Measurements from ENCODE around the gene GALNS.
"Not testable (repeated sequence)": the region's sequence is repeated elsewhere in the genome, so short reads cannot be mapped to it uniquely, and the experiment has no call there.

Gene GALNS

DNA sequence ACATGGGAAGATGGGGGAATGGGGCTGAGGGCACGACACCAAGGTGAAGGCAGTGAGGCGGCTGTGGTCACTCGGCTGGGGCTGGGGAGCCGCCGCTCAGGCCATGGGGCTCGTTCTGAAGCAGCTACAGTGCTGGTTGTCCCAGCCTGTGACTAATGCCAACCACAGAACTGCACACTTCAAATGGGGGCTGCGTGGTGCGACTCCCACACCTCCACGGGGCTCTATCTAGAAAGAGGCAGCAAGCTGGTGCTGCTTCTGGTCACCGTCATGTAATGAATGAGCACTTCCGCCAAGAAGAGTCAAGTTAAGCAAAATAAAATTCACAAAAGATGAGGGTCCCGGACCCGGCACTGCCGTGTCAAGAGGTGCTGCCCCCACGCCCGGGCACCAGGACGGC is 20.0 kb downstream of the GALNS start:
- DNase-seq (ENCODE audit: low read depth): no peak

DNA sequence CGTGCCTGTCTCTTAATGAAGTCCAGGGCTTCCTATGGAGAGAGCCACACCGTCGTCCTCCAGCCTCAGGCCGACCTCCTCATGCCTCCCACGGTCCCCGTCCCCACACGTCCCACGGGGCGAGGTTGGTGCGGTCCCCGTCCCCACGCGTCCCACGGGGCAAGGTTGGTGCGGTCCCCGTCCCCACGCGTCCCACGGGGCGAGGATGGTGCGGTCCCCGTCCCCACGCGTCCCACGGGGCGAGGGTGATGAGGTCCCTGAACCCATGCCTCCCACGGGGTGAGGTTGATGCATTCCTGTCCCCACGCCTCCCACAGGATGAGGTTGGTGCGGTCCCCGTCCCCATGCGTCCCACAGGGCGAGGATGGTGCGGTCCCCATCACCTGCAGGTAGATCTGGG is 20.9 kb downstream of the GALNS start:
- no peak for DNase-seq (ENCODE audit: low read depth)

DNA sequence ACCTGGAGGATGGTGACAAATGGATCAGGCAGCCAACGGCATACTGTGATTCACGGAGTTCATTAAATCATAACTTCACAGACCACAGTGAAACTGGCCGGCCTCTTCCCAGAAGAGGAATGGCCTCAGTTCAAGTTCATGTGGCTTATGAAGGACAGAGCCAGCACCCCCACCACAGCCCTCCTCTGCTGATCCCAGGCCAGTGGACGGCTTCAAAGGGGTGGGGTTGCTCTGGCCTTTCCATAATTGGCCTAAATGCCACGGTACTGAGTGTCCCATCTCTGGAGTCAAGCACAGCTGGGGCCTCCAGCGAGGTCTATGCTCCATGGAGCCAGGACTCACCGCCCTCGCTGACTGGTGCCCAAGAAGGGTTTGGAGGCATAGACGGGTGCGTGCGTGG is 21.4 kb downstream of the GALNS start:
- DNase-seq (ENCODE audit: low read depth): peak; percentile 71

DNA sequence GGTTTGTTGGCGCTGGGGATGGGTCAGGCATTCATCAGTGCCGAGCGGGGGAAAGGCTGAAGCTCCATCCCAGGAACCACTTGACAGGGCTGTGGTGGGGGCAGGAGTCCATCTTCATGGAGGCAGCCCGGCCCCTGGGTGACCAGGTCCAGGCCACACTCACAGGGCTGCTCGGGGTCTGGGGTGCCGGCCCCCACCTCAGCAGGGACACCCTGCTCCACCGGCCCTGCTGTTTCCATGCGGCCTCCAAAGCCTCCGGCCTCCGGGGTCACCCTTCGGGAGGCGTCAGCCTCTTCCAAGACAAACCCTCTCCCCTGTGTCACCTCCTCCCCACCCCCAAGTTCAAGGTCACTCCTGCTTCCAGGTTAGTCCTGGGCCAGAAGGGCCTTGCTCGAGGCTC is 22.1 kb downstream of the GALNS start:
- DNase-seq (ENCODE audit: low read depth): no peak

DNA sequence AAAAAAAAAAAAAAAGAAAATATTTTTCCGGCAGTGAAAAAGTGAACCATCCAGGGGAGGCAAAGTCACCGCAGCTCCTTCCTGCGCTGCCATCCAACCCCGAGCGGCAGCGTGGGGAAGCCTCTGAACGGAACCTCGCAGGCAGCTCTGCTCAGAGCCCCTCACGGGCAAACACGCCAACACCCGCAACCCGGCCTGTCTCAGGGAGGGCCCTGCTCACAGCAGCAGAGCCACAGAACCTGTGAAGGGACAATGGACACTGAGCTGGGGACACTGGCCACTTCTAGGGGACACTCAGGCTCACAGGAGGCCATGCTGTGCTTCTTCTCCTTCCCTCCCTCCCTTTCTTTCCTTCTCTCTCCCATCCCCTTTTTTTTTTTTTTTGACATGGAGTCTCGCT is 23.7 kb downstream of the GALNS start:
- DNase-seq (ENCODE audit: low read depth): no peak

DNA sequence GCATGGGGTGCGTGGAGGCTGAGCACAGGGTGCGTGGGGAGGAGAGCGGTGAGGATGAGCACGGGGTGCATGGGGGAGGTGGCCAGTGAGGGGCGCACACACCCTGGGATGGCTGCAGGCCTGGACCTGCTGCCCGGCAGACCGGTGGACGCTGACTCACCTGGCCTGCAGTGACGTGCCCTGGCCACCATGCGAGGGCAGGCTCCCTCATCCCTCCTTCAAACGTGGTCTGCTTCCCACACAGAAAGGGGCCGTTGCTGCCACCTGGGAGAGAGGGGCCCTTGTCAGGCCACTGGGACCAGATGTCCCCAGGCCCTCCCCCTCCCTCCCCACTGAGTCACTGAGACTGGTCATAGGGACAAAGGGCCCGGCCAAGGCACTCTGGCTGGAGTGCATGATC is 24.9 kb downstream of the GALNS start:
- DNase-seq (ENCODE audit: low read depth): no peak

DNA sequence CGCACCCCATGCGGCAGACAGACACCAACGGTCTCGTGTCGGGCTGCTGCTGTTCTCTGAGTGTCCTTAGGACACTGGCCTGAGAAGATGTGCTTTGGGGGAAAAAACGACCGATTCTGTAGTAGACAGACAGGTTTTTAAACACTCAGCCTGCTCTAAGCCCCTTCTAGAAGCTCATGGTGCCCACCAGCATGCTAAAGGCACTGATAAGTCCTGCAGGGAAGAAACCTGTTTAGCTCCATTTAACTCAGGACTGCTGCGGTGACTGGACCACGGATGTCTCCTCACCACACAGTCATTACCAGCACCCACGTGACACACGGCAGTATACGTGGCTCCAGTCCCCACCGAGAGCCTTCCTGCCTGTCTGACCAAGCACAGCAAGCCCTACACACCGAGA is 26.0 kb downstream of the GALNS start:
- no peak for DNase-seq (ENCODE audit: low read depth)

DNA sequence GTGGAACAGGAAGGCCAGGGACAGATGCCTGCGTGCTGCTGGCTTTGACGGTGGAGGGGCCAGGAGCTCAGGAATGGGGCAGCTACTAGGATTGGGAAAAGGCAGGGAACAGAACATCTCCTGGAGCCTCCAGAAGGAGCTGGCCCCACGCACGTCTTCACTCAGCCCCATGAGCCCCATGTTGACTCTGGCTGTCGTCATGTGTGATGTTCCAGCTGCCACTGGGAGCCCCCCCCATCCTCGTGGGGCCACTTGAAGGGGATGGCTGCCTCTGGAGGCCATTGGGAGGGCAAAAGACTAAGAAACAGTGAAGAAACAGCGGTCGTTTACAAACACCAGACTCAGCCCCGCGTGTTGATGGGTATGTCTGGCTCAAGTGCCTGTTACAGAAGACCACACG is 26.5 kb downstream of the GALNS start:
- no peak for DNase-seq (ENCODE audit: low read depth)

DNA sequence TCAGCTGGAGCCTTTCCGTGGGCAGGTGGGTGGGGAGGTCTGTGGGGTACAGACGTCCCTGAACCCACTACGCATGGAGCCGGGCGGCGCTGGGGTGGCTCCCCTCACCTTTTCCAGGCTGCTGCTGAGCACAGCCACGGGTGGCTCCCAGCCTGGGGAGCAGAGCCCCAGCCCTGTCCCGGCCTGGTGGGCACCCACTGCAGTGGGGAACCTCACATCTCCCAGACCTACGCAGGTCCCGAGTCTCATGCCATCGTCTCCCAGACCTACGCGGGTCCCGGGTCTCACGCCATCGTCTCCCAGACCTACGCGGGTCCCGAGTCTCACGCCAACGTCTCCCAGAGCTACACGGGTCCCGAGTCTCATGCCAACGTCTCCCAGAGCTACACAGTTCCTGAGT is 28.0 kb downstream of the GALNS start:
- no peak for DNase-seq (ENCODE audit: low read depth)

DNA sequence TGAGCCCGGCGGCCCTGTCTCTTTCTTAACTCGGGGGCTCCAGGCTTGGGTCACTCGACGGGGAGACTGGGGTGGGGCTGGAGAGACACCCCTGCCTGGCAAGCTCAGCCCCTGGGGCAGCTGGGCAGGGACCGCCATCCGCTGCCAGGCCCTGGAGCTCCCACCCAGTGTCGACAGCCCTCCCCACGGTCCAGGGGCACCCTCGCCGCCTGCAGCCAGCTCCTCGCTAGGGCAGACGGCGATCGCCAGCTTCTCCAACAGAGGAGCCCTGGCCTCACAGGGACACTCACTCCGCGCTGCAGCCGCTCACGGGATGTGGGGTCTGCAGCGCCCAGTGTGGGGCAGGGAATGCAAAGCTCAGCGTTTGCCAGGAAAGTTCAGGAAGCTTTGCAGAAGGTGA is 29.0 kb downstream of the GALNS start:
- no peak for DNase-seq (ENCODE audit: low read depth)

DNA sequence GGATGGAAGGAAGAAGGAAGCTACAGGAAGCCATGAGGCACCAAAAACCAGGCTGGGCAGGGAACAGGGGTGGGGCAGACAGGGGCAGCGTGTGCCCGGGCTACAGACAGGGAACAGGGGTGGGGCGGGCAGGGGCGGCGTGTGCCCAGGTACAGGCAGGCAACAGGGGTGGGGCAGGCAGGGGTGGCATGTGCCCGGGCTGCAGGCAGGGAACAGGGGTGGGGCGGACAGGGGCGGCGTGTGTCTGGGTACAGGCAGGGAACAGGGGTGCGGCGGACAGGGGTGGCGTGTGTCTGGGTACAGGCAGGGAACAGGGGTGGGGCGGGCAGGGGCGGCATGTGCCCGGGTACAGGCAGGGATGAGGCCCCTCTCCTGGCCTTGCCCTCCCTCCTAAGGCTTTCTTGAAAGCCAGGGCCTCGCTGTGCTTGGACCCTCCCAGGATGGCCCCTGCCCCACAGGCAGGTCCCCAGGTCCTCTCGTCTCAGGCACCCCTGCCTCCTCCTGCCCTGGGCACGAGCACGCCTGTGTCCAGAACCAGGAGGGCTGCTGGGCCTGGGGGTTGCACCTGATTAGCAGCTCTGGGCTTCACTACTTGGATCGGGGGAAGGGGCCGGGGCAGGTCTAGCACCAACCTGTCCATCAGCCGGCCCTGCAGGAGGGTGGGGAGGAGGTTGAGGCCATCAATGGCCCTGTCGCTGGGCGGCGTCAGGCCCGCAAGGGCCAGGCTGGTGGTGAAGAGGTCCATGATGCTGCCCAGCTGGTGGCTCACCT is 30.5 kb downstream of the GALNS start:
- DNase-seq (ENCODE audit: low read depth): no peak

DNA sequence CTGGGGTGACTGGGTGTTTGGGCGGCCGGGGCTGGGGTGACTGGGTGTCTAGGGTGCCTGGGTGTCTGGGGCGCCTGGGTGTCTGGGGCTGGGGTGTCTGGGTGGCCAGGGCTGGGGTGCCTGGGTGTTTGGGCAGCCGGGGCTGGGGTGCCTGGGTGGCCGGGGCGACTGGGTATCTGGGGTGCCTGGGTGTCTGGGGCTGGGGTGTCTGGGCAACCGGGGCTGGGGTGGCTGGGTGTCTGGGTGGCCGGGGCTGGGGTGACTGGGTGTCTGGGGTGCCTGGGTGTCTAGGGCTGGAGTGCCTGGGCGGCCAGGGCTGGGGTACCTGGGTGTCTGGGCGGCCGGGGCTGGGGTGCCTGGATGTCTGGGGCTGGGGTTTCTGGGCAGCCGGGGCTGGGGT is 31.6 kb downstream of the GALNS start:
- DNase-seq (ENCODE audit: low read depth): no peak

DNA sequence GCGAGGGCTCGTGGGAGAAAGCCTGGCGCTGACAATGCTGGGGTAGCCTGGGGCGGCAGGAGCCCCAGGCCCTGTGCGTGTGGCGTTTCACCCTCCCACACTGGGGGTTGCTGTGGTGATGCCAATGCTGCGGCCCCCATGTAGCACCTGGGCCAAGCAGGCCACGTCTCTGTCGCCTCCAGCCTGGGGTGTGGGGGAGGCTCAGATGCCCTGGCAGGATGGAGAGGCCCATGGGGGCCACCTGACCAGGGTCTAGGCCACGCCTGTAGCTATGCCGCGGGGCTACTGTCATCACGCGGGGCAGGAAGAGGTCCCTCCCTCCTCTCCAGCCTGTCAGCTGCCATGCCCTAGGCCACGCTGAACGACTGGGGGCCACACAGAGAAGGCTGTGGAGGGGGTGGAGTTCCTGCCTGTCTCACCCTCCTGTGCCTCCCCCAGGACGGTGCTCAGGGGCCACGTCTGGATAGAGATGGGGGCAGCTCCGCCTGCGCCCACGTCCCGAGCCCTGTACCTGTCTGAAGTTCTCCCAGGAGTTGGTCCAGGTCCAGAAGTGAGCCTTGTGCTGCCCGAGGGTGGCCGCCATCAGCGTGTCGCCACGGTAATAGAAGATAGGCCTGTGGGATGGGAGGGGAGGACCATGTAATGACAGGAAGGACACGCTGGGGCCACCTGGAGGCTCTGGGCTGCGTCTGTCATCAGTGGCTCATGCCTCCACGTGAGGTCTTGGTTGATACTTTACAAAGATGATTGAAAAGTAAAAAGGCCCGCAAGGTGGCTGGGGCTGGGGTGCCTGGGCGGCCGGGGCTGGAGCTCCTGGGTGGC is 32.3 kb downstream of the GALNS start:
- no peak for DNase-seq (ENCODE audit: low read depth)

DNA sequence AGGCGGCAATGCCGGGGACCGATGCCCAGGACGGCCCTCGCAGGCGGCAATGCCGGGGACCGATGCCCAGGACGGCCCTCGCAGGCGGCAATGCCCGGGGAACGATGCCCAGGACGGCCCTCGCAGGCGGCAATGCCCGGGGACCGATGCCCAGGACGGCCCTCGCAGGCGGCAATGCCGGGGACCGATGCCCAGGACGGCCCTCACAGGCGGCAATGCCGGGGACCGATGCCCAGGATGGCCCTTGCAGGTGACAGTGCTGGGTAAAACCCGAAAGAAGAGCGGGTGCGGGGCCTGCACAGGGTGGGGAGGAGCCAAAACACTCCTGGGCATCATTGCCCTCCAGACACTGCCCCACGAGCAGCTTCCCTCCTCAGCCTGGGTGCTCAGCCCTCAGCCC is 33.1 kb downstream of the GALNS start:
- not testable (repeated sequence) for DNase-seq (ENCODE audit: low read depth)

DNA sequence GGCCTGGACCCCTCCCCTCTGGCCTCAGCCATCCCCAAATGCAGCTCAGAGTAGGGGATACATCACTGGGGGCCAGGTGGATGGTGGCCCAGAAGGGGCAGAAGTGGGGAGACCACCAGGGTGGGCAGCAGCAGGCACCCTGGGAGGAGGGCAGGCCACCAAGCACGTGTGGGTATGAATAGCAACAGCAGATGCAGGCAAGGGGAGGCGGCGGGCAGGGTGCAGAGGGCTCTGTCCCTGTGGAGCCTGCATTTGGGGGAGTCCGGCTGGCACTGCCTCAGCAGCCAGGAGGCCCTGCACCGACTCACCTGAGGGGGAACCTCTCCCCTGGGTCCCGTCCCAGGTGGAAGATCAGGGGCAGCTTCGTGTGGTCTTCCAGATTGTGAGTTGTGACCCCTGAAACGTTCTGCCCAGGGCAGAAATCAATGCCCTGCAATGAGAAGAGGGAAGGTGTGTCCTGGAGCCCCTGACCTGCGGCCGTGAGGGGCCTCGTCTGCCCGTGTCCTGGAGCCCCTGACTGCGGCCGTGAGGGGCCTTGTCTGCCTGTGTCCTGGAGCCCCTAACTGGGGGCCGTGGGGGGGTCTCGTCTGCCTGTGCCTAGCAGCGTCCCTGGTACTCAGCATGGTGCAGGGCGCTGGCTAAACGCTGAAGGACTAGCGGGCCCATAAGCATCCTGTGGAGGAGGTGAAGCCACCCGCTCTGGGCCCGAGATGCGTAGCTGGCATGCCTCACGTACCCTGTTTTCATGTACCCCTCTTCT is 34.3 kb downstream of the GALNS start:
- DNase-seq (ENCODE audit: low read depth): no peak

DNA sequence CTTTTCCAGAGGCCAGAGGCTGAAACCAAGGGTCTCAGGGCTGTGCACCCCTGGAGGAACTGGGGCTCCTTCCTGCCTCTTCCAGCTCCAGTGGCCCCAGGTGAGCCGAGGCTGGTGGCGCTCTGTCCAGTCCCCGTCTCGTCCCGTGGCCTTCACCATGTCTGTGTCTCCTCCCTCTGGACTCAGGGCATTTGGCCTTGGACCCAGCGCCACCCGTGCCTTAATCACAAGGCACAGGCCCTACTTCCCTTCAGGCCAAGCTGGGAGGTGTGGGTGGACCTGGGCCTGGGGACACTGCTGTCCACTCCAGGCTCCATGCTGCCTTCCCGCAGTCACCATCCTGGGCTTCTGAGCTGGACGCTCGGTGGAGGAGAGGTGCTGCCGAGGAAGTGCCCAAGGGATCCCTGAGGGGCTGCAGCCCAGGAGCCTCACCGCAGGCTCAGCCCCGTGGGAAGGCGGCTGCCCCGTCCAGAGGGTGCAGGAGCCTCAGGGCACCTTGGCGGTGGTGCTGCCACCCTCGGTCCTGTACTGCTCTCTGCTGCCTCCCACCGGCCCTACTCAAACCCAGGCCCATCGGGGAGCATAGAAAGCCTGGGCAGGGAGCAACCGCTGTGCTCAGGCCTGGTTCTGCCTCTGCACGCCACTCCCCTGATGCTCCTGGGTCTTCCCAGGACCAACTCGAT is 35.4 kb downstream of the GALNS start:
- no peak for DNase-seq (ENCODE audit: low read depth)

DNA sequence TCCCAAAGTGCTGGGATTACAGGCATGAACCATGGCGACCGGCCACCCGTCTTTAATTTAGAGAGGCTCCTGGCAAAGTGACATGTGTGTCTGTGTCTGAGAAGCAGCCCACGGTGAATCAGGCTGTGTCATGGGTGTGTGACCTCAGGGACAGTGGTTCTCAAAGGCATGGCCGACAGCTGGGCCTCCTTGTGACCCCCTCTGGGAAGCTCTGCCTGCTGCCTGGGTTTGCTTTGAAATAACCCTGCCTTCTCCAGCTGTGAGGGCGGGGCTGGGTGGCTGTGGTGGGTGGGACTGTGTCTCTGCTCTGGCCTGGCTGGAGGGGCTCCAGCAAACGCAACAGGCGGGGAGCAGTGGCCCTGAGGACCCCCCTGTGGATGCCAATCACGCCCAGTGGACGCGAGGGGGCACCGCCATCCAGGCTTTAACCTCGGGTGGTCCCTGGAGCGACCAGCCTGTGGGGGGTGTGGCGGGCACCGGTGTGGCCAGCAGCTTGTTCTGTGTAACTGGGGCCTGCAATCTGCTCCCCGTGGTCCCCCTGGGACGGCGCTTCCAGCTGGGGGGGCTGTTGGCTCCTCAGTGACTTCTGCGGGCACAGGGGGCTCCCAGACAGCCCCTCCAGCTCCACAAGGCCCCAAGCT is 36.2 kb downstream of the GALNS start:
- no peak for DNase-seq (ENCODE audit: low read depth)

DNA sequence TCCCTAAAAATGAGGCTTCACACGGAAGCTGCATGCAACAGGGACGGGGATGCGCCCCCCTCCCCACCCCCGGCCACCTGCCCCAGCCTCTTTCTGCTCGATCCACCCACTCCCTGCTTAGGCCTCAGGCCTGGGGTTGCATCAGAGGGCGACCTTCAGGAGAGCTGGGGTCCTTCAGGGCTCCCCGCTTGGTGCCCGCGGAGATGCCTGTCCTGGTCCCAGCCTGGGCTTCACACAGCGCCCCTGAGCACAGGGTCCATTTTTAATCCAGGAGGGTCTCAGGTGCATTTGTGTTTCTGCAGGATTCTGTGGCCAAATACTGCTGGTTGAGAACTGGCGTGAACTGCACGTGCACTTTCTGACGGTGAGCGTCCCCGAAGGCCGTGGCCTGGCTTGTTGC is 37.6 kb downstream of the GALNS start:
- DNase-seq (ENCODE audit: low read depth): no peak

DNA sequence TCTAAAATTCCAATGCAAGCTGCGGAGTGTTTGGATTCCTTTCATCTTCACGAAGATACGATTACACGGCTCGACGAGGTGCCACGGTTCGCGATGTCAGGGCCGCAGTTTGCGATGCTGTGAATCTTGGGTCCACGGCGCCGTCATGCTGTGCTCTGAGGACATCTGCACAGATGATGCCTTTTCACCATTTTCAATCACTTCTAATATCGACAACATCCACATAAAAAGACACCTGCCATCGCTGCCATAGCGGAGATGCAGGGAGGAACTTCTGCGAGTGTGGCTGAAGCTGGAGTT is 38.2 kb downstream of the GALNS start:
- DNase-seq (ENCODE audit: low read depth): no peak

DNA sequence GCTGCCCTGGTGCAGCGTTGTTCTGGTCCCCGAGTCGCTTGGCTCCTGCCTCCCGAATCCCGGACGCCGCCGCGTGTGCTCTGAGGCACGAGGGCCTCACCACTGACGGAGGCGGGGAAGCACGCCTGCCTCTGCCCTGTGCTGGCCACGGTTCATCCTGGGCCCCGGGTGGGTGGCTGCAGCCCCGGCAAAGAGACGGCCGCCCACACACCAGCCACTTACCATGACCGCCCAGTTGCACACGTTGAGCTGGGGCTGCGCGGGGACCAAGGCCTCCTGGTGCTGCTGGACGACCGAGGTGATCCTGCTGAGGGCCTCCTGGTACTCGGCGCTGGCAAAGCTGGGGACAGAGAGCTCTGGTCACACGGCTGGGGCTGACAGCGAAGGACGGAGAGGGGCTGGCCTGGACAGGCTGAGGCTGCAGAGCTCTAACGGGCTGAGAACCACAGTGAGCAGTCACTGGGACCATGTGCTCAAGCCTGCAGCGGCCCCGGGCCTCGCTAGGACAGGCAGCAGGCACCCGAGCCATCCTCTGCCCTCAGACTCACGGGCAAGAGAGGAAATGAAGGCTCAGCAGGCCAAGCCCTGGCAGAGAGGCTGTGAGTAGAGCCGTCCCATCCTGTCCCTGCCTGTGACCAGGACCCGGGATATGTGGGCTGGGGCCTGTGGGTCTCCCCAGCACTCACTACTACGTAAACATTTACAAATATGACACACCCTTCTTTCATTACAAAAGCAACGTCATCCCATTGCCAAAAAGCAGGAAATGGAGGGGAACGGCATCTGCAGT is 38.8 kb downstream of the GALNS start:
- peak; percentile 64 for DNase-seq (ENCODE audit: low read depth)

Measured in fibroblast of gingiva (primary cell).